IPS-NIHi11 (cell line): ENCODE data around the gene GPR142.
A peak's percentile ranks its signal among the peaks of the same experiment; 100 is the strongest.

Source experiments
- DNase-seq: peaks from one replicate; pipeline ENCODE4 v3.0.0; 2012; ENCODE audit warnings: mixed read lengths, low spot score

GPR142 gene

DNA sequence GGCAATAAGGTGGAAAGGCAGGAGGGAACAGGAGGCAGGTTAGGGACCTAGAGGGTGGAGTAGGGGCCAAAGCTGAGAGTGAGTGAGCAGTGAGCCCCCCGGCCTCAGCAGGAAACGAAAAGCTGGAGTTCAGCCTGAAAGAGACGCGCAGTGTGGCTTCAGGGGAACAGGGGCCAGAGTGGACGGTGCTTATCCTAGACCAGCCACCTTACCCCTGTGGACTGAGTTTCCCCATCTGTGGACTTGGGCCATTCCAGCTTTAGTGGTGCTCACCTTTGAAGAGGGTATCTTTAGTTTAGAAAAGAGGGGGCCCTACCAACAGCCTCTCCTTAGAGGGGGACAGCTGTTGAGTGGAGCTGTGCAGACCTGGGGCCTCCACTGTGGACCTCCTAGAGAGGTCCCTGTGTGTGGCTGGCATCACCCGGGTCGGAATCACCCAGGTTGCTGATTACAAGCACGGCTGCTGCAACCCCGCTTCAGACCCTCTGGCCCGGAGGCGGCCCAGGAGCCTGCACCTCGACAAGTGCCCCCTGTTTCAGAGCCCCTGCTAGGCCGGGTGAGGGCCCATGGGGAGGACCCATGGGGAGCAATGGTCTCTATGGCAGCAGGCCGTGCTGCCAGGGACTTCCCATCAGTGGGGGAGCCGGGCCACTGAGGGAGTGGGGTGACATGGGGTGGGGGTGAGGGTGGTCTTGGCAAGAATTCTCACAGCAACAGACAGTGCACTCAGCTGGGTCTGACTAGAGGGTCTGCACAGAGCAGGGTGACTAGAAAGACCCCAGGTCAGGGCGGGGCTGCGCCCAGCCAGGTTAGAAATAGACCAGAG, 2.6 kb downstream of the GPR142 start:
- DNase-seq = no peak

- no peak for DNase-seq
Measured at GRCh38 chr17:74371653-74372147, 4.4 kb downstream of the GPR142 start.

- DNase-seq = no peak
Measured at GRCh38 chr17:74372426-74372825, 5.1 kb downstream of the GPR142 start.

- no peak for DNase-seq
Measured at GRCh38 chr17:74373838-74374606, 6.7 kb downstream of the GPR142 start.

- no peak for DNase-seq
Measured at GRCh38 chr17:74374858-74375257, 7.6 kb downstream of the GPR142 start.

DNA sequence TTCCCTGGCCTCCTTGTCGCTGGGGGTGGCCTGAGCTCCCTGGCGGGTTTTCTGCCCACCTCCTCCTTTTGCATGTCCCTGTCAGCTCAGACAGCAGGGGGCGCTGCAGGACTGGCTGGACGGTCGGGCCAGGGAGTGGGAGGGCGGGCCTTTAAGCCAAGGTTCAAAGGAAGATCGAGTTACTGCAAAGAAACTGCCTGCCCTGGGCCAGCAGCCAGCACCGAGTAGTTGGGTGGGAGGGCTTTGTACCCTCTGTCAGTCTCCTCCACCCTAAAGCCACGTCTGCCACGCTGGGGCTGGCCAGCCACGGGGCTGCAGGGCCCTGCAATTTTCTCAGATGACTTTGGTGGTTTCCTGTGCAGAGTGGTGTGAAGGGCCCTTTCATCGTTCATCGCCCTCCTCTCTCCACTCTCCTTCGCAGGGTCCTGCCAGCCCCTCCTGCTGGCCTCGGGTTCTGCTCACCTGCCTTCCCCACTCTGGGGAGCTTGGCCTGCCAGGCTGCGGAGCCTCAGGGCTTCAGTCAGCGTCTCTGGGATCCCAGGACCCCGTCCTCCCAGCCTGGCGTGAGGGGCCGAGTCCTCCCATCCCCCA, 12.3 kb downstream of the GPR142 start:
- DNase-seq = peak; percentile 96

DNA sequence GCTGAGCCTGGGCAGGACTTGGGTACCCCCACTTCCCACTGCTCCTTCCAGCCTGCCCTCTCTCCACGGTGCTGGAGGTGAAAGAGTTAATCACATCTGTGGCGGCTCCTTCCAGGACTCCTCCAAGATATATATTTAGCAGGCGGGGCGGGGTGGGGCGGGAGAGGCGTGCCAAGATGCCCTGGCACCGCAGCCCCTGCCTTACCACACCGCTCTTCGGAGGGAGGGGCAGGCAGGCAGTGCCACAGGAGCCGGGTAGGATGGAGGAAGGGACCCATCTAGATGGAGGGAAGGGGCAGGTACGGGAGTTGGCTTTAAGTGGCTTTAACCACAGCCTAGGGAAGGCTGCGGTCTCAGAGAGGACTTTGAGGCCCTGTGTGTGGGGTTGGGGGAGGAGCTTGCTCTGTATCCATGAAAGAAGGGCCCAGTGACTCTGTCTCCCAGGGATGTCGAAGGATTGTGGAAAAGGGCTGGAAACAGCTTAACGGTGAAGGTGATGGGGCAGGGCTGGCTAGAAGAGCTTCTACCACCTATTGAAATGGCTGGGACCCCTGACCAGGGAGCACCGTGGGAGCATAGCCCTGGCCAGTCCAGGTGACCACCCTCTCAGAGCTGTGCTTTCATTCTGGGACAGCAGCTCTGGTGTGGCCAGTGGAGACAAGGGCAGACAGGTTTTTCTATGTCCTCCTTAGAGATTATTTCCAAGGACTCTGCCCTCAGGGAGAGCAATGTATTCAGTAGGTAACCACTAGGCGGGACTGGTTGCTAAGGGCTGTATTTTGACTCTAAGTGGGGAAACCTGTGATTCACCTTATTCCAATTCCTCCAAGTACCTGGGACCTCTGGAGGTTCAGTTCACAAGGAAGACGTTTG, 13.0 kb downstream of the GPR142 start:
- no peak for DNase-seq

GRCh38 chr17:74380959-74381808, 13.9 kb downstream of the GPR142 start:
- DNase-seq = no peak

DNA sequence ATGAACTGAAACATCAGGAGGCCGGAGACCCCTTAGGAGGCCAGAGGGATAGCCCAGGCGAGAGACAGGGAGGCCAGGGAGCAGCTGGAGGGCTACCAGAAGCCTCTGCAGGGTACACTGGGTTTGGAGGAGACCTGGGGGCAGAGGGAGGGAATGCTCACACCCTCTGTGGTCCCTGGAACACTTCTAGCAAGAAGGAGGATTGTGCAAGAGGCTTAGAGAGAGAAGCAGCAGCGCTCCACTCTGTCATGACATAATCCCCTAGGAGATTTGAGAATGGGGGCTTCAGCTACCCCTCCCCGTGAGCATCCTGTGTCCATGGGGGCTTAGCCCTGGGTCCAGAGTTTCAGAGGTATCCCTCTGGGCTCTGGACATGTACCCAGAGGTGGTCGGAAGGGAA, 15.8 kb downstream of the GPR142 start:
- DNase-seq = no peak

GRCh38 chr17:74385201-74385600, 17.9 kb downstream of the GPR142 start:
- no peak for DNase-seq

DNA sequence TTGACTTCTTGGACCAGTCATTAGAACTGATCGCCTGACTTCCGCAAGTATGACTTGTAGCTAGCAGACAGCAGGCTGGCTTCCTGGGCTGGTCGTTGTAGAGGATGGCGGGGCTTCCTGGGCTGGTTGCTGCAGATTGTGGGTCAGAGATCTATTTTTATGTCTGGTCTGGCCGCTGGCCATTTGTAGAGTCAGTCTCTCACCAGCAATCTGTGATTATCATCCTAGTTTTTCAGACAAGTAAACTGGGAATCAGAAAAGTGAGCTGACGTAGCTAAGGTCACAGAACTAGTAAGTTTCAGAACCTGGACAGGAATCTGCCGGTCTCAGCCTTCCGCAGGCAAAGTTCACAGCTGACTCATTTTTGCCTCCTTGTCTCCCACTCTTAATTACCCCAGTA, 19.1 kb downstream of the GPR142 start:
- no peak for DNase-seq

DNA sequence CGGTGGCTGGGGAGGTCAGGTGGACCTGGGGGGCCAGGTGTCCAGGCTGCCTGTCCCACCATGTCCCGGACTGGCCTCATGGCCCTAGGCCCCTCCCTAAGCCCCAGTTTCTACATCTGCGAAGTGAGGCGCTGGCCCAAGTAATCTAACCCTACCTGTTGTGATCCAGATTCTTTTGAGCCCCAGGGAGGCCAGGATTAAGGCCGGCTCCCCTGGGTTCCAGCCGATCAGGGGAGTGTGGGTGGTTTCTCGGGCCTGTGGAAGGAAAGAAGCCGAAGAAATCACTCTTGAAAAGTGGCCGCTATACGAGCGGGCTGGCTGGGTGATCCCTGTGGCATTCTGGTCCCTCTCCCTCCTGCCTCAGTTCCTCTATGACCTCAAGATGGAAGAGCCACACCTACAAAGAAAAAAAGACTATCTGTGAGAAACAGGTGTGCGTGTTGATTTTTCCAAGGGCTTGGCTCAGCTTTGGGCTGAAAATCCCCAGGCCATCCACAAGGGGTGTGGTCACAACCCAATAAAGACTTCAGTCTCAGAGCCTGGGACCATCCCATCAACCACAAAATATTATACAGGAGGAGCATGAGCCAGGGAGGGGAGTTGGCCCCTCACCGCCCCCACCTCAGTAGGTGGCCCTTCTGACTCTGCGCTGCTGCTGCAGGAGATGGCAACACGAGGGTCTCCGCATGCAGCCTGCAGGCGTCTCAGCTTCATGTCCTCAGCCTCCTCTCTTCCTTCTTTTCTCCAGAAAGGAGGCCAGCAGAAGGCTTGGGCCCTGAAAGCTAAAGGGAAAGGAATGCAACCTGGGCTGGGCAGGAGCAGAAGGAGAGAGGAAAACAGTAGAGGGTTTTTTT, 20.3 kb downstream of the GPR142 start:
- no peak for DNase-seq

GRCh38 chr17:74389084-74389753, 21.9 kb downstream of the GPR142 start:
- no peak for DNase-seq

GRCh38 chr17:74389937-74390679, 22.8 kb downstream of the GPR142 start:
- DNase-seq = no peak

- no peak for DNase-seq
Measured at GRCh38 chr17:74390680-74391653, 23.7 kb downstream of the GPR142 start.

- DNase-seq = no peak
Measured at GRCh38 chr17:74391771-74392170, 24.5 kb downstream of the GPR142 start.

DNA sequence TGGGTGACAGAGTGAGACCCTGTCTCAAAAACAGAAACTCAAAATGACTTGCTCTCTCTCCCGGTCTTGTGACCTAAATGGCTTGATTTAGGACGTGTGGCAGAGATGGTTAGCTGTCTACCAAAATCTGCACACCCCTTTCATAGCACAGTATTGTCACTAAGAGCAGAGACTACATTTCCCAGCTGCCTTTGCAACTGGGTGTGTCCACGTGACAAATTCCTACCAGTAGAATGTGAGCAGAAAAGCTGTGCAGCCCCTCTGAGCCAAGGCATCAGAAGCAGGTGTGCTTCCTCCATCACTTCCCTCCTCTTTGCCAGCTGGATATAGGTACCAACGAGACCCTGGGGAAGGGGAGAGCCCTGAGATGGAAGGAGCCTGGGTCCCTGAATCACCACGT, 25.5 kb downstream of the GPR142 start:
- no peak for DNase-seq
